PC-9 (cell line): ENCODE data around the gene SAP25.

ENCODE experiments used
- EZH2 ChIP-seq: fragments of 200-600 bp; sonication (generic); IDR thresholded peaks from 2 replicates; pipeline ENCODE4 v1.8.0; 2017; ENCODE audit warnings: antibody characterized with exemption, low read depth
- TF ChIP-seq, protein P1 (sequence below): fragments of 200-600 bp; sonication (generic); conservative IDR thresholded peaks from 2 replicates; pipeline ENCODE4 v1.6.1; 2017; ENCODE audit warnings: mixed run types, antibody characterized with exemption, mild to moderate bottlenecking, moderate library complexity

DNA sequence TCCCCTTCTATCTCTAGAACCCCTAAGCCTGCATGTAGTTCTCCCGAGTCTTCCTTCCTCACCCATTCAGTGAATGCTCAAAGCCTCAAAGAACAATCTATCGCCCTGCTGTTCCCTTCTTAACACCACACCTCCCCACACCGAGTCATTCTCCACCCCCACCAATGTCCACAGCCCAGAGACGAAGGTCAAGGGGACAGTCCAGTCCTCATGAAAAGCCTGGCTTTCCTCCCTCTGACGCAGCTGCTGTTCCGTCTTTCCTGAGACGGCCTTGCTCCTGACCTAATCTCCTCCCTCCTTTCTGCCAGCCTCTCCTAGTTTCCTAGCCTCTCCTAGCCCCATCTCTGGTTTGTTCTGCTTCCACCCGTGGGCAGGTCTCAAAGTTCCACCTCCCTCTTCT is 47.9 kb upstream of the SAP25 start:
- TF ChIP-seq, protein P1, sequence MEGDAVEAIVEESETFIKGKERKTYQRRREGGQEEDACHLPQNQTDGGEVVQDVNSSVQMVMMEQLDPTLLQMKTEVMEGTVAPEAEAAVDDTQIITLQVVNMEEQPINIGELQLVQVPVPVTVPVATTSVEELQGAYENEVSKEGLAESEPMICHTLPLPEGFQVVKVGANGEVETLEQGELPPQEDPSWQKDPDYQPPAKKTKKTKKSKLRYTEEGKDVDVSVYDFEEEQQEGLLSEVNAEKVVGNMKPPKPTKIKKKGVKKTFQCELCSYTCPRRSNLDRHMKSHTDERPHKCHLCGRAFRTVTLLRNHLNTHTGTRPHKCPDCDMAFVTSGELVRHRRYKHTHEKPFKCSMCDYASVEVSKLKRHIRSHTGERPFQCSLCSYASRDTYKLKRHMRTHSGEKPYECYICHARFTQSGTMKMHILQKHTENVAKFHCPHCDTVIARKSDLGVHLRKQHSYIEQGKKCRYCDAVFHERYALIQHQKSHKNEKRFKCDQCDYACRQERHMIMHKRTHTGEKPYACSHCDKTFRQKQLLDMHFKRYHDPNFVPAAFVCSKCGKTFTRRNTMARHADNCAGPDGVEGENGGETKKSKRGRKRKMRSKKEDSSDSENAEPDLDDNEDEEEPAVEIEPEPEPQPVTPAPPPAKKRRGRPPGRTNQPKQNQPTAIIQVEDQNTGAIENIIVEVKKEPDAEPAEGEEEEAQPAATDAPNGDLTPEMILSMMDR = no peak
- no peak for TF ChIP-seq EZH2
